IMR-90 (cell line): ENCODE measurements around the gene TRIM26. TPM values are rescaled to one million over a fixed set of nuclear protein-coding genes. Genes with fewer than 3 reads are reported as not detected.

Source experiments
- ATAC-seq: fragments of 200-7000 bp; cut with Tn5 transposase; 2 replicates; pipeline ENCODE4 v1.9.1; 2020; ENCODE audit warnings: low read depth, mild to moderate bottlenecking, moderate library complexity
- BruUV-seq: library from RNA; stranded (reverse); fragments of 400-500 nt; replicated peaks from 2 replicates; lab custom pipeline; 2021; lab: Mats Ljungman, UMichigan
- CTCF ChIA-PET: fragments of 300-600 bp; formaldehyde crosslinking; extraction: SDS; loops from one replicate; lab custom pipeline; 2021; ENCODE audit warnings: antibody characterized with exemption; lab: Yijun Ruan, JAX
- POLR2A ChIA-PET: fragments of 300-600 bp; sonication (Branson Sonifier 250); formaldehyde crosslinking; loops from one replicate; lab custom pipeline; 2022; ENCODE audit warnings: antibody characterized with exemption; ENCODE audit not compliant: unreplicated experiment; lab: Charles Lee
- DNase-seq: peaks from one replicate; pipeline ENCODE4 v3.0.0; 2013
- H2AFZ ChIP-seq: replicated peaks from 2 replicates; pipeline ENCODE3; 2013; ENCODE audit warnings: low read length, mild to moderate bottlenecking; ENCODE audit not compliant: poor library complexity
- H2AK5ac ChIP-seq: 2 replicates; pipeline ENCODE4 v1.6.1; 2013; ENCODE audit warnings: low read depth, low read length, inconsistent platforms
- H2AK9ac ChIP-seq: replicated peaks from 2 replicates; pipeline ENCODE3; 2013; ENCODE audit warnings: mild to moderate bottlenecking, low read depth, low read length, moderate library complexity; ENCODE audit not compliant: poor library complexity
- H2BK120ac ChIP-seq: 2 replicates; pipeline ENCODE4 v1.6.1; 2013; ENCODE audit warnings: low read depth, low read length, inconsistent platforms
- H2BK15ac ChIP-seq: 3 replicates; pipeline ENCODE4 v1.6.1; 2013; ENCODE audit warnings: low read depth, low read length, inconsistent platforms
- H2BK20ac ChIP-seq: 2 replicates; pipeline ENCODE4 v1.6.1; 2013; ENCODE audit warnings: low read depth, mild to moderate bottlenecking, inconsistent platforms, low read length, moderate library complexity
- H2BK5ac ChIP-seq: 2 replicates; pipeline ENCODE4 v1.6.1; 2013; ENCODE audit warnings: mild to moderate bottlenecking, low read depth, low read length, inconsistent platforms; ENCODE audit not compliant: poor library complexity, severe bottlenecking
- H3K14ac ChIP-seq: replicated peaks from 2 replicates; pipeline ENCODE4 v1.6.1; 2013; ENCODE audit warnings: low read depth, low read length, inconsistent platforms
- H3K18ac ChIP-seq: 2 replicates; pipeline ENCODE4 v1.6.1; 2013; ENCODE audit warnings: low read depth, low read length, control low read depth
- H3K23ac ChIP-seq: 2 replicates; pipeline ENCODE4 v1.6.1; 2013; ENCODE audit warnings: low read depth, low read length, inconsistent platforms
- H3K27ac ChIP-seq: 2 replicates; pipeline ENCODE4 v1.5.1; 2013; ENCODE audit warnings: mild to moderate bottlenecking, control low read depth, low read length; ENCODE audit not compliant: insufficient read depth
- H3K27me3 ChIP-seq: 2 replicates; pipeline ENCODE4 v1.6.1; 2013; ENCODE audit warnings: low read length; ENCODE audit not compliant: control insufficient read depth, insufficient read depth
- H3K36me3 ChIP-seq: 2 replicates; pipeline ENCODE4 v1.6.1; 2013; ENCODE audit warnings: low read length, mixed read lengths; ENCODE audit not compliant: control insufficient read depth, insufficient read depth
- H3K4ac ChIP-seq: 2 replicates; pipeline ENCODE4 v1.6.1; 2013; ENCODE audit warnings: low read depth, low read length, inconsistent platforms
- H3K4me1 ChIP-seq: 2 replicates; pipeline ENCODE4 v1.6.1; 2013; ENCODE audit warnings: low read length, mixed read lengths; ENCODE audit not compliant: control insufficient read depth, insufficient read depth
- H3K4me2 ChIP-seq: 2 replicates; pipeline ENCODE4 v1.6.1; 2013; ENCODE audit warnings: low read depth, mild to moderate bottlenecking, control low read depth, low read length, moderate library complexity
- H3K4me3 ChIP-seq: 2 replicates; pipeline ENCODE4 v1.5.1; 2013; ENCODE audit warnings: low read depth, mild to moderate bottlenecking, control low read depth, low read length, moderate library complexity; ENCODE audit not compliant: insufficient read depth
- H3K56ac ChIP-seq: 2 replicates; pipeline ENCODE4 v1.6.1; 2013; ENCODE audit warnings: low read length, inconsistent platforms; ENCODE audit not compliant: insufficient read depth; ENCODE audit errors: extremely low read depth
- H3K79me1 ChIP-seq, 2 experiments: 2 replicates each; pipeline ENCODE4 v1.6.1; 2013; ENCODE audit warnings: low read length in 2 of 2, inconsistent platforms in 1 of 2, low read depth in 1 of 2
- H3K9ac ChIP-seq: 2 replicates; pipeline ENCODE4 v1.6.1; 2013; ENCODE audit warnings: low read depth, low read length, control low read depth
- H3K9me1 ChIP-seq: 2 replicates; pipeline ENCODE4 v1.6.1; 2013; ENCODE audit warnings: low read length, inconsistent platforms; ENCODE audit not compliant: insufficient read depth
- H3K9me3 ChIP-seq: 2 replicates; pipeline ENCODE4 v1.6.1; 2013; ENCODE audit warnings: low read length; ENCODE audit not compliant: control insufficient read depth, insufficient read depth
- H4K20me1 ChIP-seq: 2 replicates; pipeline ENCODE4 v1.6.1; 2013; ENCODE audit warnings: low read length, inconsistent platforms; ENCODE audit not compliant: insufficient read depth
- H4K5ac ChIP-seq: 2 replicates; pipeline ENCODE4 v1.6.1; 2013; ENCODE audit warnings: mild to moderate bottlenecking, low read depth, low read length, control low read depth
- H4K8ac ChIP-seq, 2 experiments: 2 replicates each; pipeline ENCODE4 v1.6.1; 2013; ENCODE audit warnings: low read depth in 2 of 2, low read length in 2 of 2, control low read depth in 1 of 2, inconsistent platforms in 1 of 2
- H4K91ac ChIP-seq: 2 replicates; pipeline ENCODE4 v1.6.1; 2013; ENCODE audit warnings: low read depth, low read length, inconsistent platforms; ENCODE audit not compliant: insufficient read depth
- BHLHE40 ChIP-seq: fragments of 150-350 bp; IDR thresholded peaks from 2 replicates; pipeline ENCODE4 v1.6.1; 2016; ENCODE audit warnings: mild to moderate bottlenecking, low read depth, low read length
- CEBPB ChIP-seq: IDR thresholded peaks from 2 replicates; pipeline ENCODE4 v1.6.1; 2012; ENCODE audit warnings: low read depth, low read length, improper control_type of control experiment
- CHD1 ChIP-seq: IDR thresholded peaks from 2 replicates; pipeline ENCODE4 v1.6.1; 2012; ENCODE audit warnings: low read depth, low read length, improper control_type of control experiment
- MAFK ChIP-seq: IDR thresholded peaks from 2 replicates; pipeline ENCODE4 v1.6.1; 2012; ENCODE audit warnings: low read depth, low read length, improper control_type of control experiment
- MAZ ChIP-seq: IDR thresholded peaks from 2 replicates; pipeline ENCODE4 v1.6.1; 2012; ENCODE audit warnings: low read depth, mild to moderate bottlenecking, low read length, improper control_type of control experiment, moderate library complexity, borderline replicate concordance
- MXI1 ChIP-seq: IDR thresholded peaks from 2 replicates; pipeline ENCODE4 v1.6.1; 2012; ENCODE audit warnings: low read depth, mild to moderate bottlenecking, low read length, moderate library complexity, borderline replicate concordance
- NFE2L2 ChIP-seq: fragments of 150-350 bp; IDR thresholded peaks from 2 replicates; pipeline ENCODE4 v1.6.1; 2016; ENCODE audit warnings: low read depth, mild to moderate bottlenecking, low read length
- POLR2A ChIP-seq: IDR thresholded peaks from 2 replicates; pipeline ENCODE4 v1.6.1; 2012; ENCODE audit warnings: mild to moderate bottlenecking, low read depth, low read length
- RAD21 ChIP-seq: IDR thresholded peaks from 2 replicates; pipeline ENCODE4 v1.6.1; 2012; ENCODE audit warnings: low read length, improper control_type of control experiment
- RCOR1 ChIP-seq: IDR thresholded peaks from 2 replicates; pipeline ENCODE4 v1.6.1; 2012; ENCODE audit warnings: mild to moderate bottlenecking, low read length, improper control_type of control experiment; ENCODE audit not compliant: insufficient replicate concordance
- RFX5 ChIP-seq: IDR thresholded peaks from 2 replicates; pipeline ENCODE4 v1.8.0; 2012; ENCODE audit warnings: low read depth, mild to moderate bottlenecking, low read length, moderate library complexity
- SMC3 ChIP-seq: fragments of 150-350 bp; IDR thresholded peaks from 2 replicates; pipeline ENCODE4 v1.6.1; 2016; ENCODE audit warnings: low read depth, mild to moderate bottlenecking, antibody characterized with exemption, low read length, moderate library complexity
- WGBS, 2 experiments: methylation state at CpG; one replicate each; pipeline versions ENCODE4 v1.1.5 to v1.1.7; 2013; ENCODE audit warnings: missing lambda C conversion rate in 2 of 2; ENCODE audit not compliant: insufficient read length in 1 of 2; ENCODE audit errors: extremely low coverage in 2 of 2; 5-methylcytosine and 5-hydroxymethylcytosine counted together
- dilution Hi-C: fragments of 300-500 bp; cut with HindIII; formaldehyde crosslinking; loops from one replicate; pipeline ENCODE4 v1.14.3; 2018; ENCODE audit warnings: low sequenced_read_pairs; ENCODE audit not compliant: unreplicated experiment
- in situ Hi-C: fragments of 300-500 bp; cut with MboI; formaldehyde crosslinking; loops from 3 replicates; pipeline ENCODE4 v1.14.3; 2019; ENCODE audit warnings: low sequenced_read_pairs, inconsistent platforms, mixed read lengths
- intact Hi-C: fragments of 100-400 bp; cut with micrococcal nuclease; formaldehyde crosslinking; loops from 2 replicates; pipeline ENCODE4 v1.10.0; 2022
- polyA plus RNA-seq, 3 experiments: library from polyadenylated mRNA; depleted of rRNA; stranded (reverse); fragments of >200 nt; gene quantifications; 2 replicates each; pipeline ENCODE4 v1.2.3, GENCODE V29; 2012; ENCODE audit warnings: low replicate concordance in 1 of 3
- total RNA-seq: library from RNA; depleted of rRNA; stranded (reverse); fragments of >200 nt; gene quantifications from 2 replicates; pipeline ENCODE4 v1.2.3, GENCODE V29; 2012
- TF ChIP-seq, protein P1 (sequence below): fragments of 150-350 bp; IDR thresholded peaks from 2 replicates; pipeline ENCODE4 v1.6.1; 2016; ENCODE audit warnings: low read depth, mild to moderate bottlenecking, low read length, moderate library complexity, borderline replicate concordance
- TF ChIP-seq, protein P2 (sequence below): conservative IDR thresholded peaks from 2 replicates; pipeline ENCODE4 v1.5.1; 2012; ENCODE audit warnings: mild to moderate bottlenecking, low read depth, low read length, improper control_type of control experiment
- TF ChIP-seq, protein P3 (sequence below): fragments of 150-350 bp; IDR thresholded peaks from 2 replicates; pipeline ENCODE4 v1.6.1; 2017; ENCODE audit warnings: mild to moderate bottlenecking, antibody characterized with exemption, low read length, low read depth

TRIM26 gene
- total and polyA plus RNA-seq, 2 of the 4 experiments (the other 2 are of a cell fraction): 22.6 to 23.8 TPM

DNA sequence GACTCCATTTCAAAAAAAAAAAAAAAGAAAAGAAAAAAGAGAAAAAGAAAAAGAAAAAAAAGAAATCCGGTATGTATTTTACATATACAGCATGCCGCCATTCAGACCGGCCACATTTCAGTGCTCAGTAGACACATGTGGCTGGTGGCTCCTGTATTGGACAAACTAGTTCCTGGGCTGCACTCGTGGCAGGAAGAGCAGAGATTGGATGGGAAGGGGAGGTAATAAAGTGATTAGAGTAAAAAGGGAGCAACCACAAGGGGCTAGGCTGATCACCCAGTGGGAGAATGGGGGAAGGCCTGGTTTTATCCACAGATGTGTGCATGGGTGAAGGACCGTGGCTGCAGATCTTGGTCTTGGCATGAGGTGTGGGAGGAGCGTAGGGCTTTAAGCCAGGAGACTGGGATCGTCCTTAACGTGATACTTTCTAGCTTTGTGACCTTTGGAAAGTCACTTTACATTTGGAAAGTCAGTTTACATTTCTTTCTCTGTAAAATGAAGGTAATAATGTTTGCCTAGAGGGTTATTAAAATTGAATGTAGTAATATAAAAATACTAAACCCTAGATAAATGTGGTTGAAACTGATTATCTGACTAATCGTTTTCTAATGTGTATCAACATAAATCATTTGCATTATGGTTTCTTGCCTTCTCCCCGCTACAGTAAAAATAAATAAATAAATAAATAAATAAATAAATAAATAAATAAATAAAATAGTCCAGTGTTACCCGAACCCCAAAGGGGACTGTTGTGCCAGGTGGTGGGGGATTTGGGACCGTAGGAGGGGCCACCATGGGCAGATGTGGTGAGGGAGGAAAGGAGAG lies 50.7 kb downstream of the TRIM26 start:
- H4K20me1 ChIP-seq: no peaks in the 10 kb centered on the region
- no peak overlapping the region for H2BK20ac ChIP-seq
- no TSS peak for BruUV-seq
- H3K27me3 ChIP-seq: peaks cover 35% of the 10 kb centered on the region
- 33% methylated on average over 1 of the region's 12 CpGs; no CpG with 5 or more reads in 1 of the 2 experiments for WGBS, 2 experiments
- no peak overlapping the region for H4K91ac ChIP-seq
- no peak overlapping the region for H3K4ac ChIP-seq
- no peak overlapping the region for H4K5ac ChIP-seq
- ChIA-PET CTCF (no interaction called here), POLR2A (no interaction called here)
- no peak overlapping the region for H3K23ac ChIP-seq
- H4K8ac ChIP-seq: no peak overlapping the region
- no peak overlapping the region for H2AK5ac ChIP-seq
- no peaks in the 10 kb centered on the region for H3K36me3 ChIP-seq
- H3K4me3 ChIP-seq: no peak overlapping the region
- H3K9me3 ChIP-seq: no peaks in the 10 kb centered on the region
- H3K4me1 ChIP-seq: no peaks in the 10 kb centered on the region
- H3K27ac ChIP-seq: no peak overlapping the region
- intact Hi-C loops: no loop called here
- ATAC-seq (no peak), DNase-seq (no peak)
- H3K9me1 ChIP-seq: no peaks in the 10 kb centered on the region
- no peak overlapping the region for H3K9ac ChIP-seq
- dilution Hi-C loops: no loop called here
- no peak overlapping the region for H3K14ac ChIP-seq
- H3K18ac ChIP-seq: no peak overlapping the region
- H2BK120ac ChIP-seq: no peak overlapping the region
- in situ Hi-C loops: no loop called here
- H3K4me2 ChIP-seq: no peak overlapping the region
- no peak overlapping the region for H2BK5ac ChIP-seq
- no peak overlapping the region for H2AK9ac ChIP-seq
- no peak overlapping the region for H2AFZ ChIP-seq
- H2BK15ac ChIP-seq: no peak overlapping the region
- no peak overlapping the region for H3K56ac ChIP-seq
- H3K79me1 ChIP-seq: no peaks in the 10 kb centered on the region
- no peak for TF ChIP-seq RAD21
- TF ChIP-seq, protein P1, sequence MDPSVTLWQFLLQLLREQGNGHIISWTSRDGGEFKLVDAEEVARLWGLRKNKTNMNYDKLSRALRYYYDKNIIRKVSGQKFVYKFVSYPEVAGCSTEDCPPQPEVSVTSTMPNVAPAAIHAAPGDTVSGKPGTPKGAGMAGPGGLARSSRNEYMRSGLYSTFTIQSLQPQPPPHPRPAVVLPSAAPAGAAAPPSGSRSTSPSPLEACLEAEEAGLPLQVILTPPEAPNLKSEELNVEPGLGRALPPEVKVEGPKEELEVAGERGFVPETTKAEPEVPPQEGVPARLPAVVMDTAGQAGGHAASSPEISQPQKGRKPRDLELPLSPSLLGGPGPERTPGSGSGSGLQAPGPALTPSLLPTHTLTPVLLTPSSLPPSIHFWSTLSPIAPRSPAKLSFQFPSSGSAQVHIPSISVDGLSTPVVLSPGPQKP: no peak
- TF ChIP-seq SMC3: no peak
- TF ChIP-seq MAFK: no peak
- TF ChIP-seq MAZ: no peak
- no peak for TF ChIP-seq NFE2L2
- TF ChIP-seq RCOR1: no peak
- no peak for TF ChIP-seq RFX5
- no peak for TF ChIP-seq CHD1
- TF ChIP-seq, protein P2, sequence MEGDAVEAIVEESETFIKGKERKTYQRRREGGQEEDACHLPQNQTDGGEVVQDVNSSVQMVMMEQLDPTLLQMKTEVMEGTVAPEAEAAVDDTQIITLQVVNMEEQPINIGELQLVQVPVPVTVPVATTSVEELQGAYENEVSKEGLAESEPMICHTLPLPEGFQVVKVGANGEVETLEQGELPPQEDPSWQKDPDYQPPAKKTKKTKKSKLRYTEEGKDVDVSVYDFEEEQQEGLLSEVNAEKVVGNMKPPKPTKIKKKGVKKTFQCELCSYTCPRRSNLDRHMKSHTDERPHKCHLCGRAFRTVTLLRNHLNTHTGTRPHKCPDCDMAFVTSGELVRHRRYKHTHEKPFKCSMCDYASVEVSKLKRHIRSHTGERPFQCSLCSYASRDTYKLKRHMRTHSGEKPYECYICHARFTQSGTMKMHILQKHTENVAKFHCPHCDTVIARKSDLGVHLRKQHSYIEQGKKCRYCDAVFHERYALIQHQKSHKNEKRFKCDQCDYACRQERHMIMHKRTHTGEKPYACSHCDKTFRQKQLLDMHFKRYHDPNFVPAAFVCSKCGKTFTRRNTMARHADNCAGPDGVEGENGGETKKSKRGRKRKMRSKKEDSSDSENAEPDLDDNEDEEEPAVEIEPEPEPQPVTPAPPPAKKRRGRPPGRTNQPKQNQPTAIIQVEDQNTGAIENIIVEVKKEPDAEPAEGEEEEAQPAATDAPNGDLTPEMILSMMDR: no peak
- no peak for TF ChIP-seq MXI1
- no peak for TF ChIP-seq BHLHE40
- no peak for TF ChIP-seq CEBPB
- TF ChIP-seq POLR2A: no peak
- TF ChIP-seq, protein P3, sequence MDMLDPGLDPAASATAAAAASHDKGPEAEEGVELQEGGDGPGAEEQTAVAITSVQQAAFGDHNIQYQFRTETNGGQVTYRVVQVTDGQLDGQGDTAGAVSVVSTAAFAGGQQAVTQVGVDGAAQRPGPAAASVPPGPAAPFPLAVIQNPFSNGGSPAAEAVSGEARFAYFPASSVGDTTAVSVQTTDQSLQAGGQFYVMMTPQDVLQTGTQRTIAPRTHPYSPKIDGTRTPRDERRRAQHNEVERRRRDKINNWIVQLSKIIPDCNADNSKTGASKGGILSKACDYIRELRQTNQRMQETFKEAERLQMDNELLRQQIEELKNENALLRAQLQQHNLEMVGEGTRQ: no peak
